Heart left ventricle (tissue), 16 donors: ENCODE measurements around the gene HAVCR2. TPM values are rescaled to one million over a fixed set of nuclear protein-coding genes. Genes with fewer than 3 reads are reported as not detected.

Experiments used
- ATAC-seq, 4 donors: fragments of 200-7000 bp; cut with Tn5 transposase; one replicate each; pipeline ENCODE4 v1.9.1; 2020 to 2022; ENCODE audit warnings: moderate library complexity in 4 of 4, mild to moderate bottlenecking in 3 of 4, moderate number of reproducible peaks in 1 of 4
- DNase-seq, 5 donors: peaks; one replicate each; pipeline ENCODE4 v3.0.0-alpha.2; 2020
- H3K27ac ChIP-seq, 12 donors: fragments of 200-600 bp; sonication (generic) in 4 of 12; one replicate each; pipeline versions ENCODE4 v1.5.0 to v1.8.0; 2016 to 2022; ENCODE audit warnings: mild to moderate bottlenecking in 2 of 12
- H3K27me3 ChIP-seq, 9 donors: fragments of 200-600 bp; sonication (generic) in 2 of 9; one replicate each; pipeline versions ENCODE4 v1.5.1 to v1.8.0; 2016 to 2022; ENCODE audit warnings: mild to moderate bottlenecking in 3 of 9
- H3K36me3 ChIP-seq, 9 donors: fragments of 200-600 bp; sonication (generic) in 2 of 9; one replicate each; pipeline versions ENCODE4 v1.5.0 to v1.8.0; 2018 to 2022; ENCODE audit warnings: mild to moderate bottlenecking in 2 of 9
- H3K4me1 ChIP-seq, 12 donors: fragments of 200-600 bp; sonication (generic) in 4 of 12; one replicate each; pipeline versions ENCODE4 v1.5.0 to v1.8.0; 2016 to 2022; ENCODE audit warnings: mild to moderate bottlenecking in 3 of 12
- H3K4me3 ChIP-seq, 12 donors: fragments of 200-600 bp; sonication (generic) in 4 of 12; one replicate each; pipeline versions ENCODE4 v1.5.0 to v1.8.0; 2017 to 2022; ENCODE audit warnings: mild to moderate bottlenecking in 9 of 12, moderate library complexity in 4 of 12
- H3K9me3 ChIP-seq, 12 donors: fragments of 200-600 bp; sonication (generic) in 4 of 12; one replicate each; pipeline versions ENCODE4 v1.5.0 to v1.8.0; 2016 to 2022; ENCODE audit warnings: mild to moderate bottlenecking in 1 of 12
- POLR2A ChIP-seq, 2 donors: fragments of 450-650 bp; IDR thresholded peaks; one replicate each; pipeline ENCODE4 v1.6.1; 2017; ENCODE audit warnings: antibody characterized with exemption in 2 of 2, mild to moderate bottlenecking in 2 of 2, moderate library complexity in 2 of 2
- WGBS, 4 donors: extraction: QIAGEN DNeasy Blood & Tissue Kit in 2 of 4; methylation state at CpG; one replicate each; pipeline versions ENCODE4 v1.1.5 to v1.1.7; 2013 to 2018; 5-methylcytosine and 5-hydroxymethylcytosine counted together
- intact Hi-C, 10 donors: fragments of 100-400 bp; cut with DNase I; formaldehyde crosslinking; loops; one replicate each; pipeline versions ENCODE4 v1.11.1 to v1.14.2; 2022
- polyA plus RNA-seq, 2 donors: library from polyadenylated mRNA; stranded (reverse); fragments of 200-250 nt; gene quantifications; one replicate each; pipeline ENCODE4 v1.2.3, GENCODE V29; 2013
- total RNA-seq, 9 donors: library from RNA; depleted of rRNA in 2 of 9; stranded (reverse); fragments of >200 nt in 2 of 9; fragmentation: NEBNext Ultra II Directional in 3 of 9; extraction: Animal tissue kit (Norgen Biotek cat#: 25700) in 3 of 9; gene quantifications; one replicate each; pipeline versions ENCODE4 v1.1.0 to v1.2.4, GENCODE V29; 2016 to 2023
- TF ChIP-seq, protein P1 (sequence below), 12 donors: fragments of 200-600 bp; sonication (generic) in 4 of 12; IDR thresholded peaks; one replicate each; pipeline versions ENCODE4 v1.5.0 to v1.8.0; 2018 to 2022; ENCODE audit warnings: antibody characterized with exemption in 12 of 12, mild to moderate bottlenecking in 5 of 12
- donor health status: ischemic (EF 13 %, LVEDD 7.1; RV severe dilation, severe dysfunction).
- donor health status: healthy with polysubstance abuse.
- donor health status: DM: no; HTN: yes; CAD: no.
- donor health status: DM: no; HTN: no; CAD: no.
- donor health status: ischemic (EF 25% LVEDD 6.9; RV normal size, moderate dysfunction).
- donor health status: ischemic (EF 25% LVEDD 5.7; RV mildly dilated, moderate dysfunction).
- donor health status: healthy.
- donor health status: DM: yes; HTN: yes; CAD: no.
- donor health status: ischemic (EF 35%, LVEDD 5.7; RV mildly dilated, moderate dysfunction).
- donor health status: nonischemic (EF 11% LVEDD 7.7; RV severe dilation, severe dysfunction).
- donor health status: DM: yes; HTN: yes; CAD: no.
- donor health status: PGD.
- donor health status: ischemic (EF 29% LVEDD 5.4; RV normal size, mild dysfunction).
- donor health status: nonischemic (EF 23%, LVEDD 6.1; RV moderate dilation, normal function).

HAVCR2 gene
- total and polyA plus RNA-seq, 11 donors, result 0.80 to 39.2 (median 1.9) TPM

DNA sequence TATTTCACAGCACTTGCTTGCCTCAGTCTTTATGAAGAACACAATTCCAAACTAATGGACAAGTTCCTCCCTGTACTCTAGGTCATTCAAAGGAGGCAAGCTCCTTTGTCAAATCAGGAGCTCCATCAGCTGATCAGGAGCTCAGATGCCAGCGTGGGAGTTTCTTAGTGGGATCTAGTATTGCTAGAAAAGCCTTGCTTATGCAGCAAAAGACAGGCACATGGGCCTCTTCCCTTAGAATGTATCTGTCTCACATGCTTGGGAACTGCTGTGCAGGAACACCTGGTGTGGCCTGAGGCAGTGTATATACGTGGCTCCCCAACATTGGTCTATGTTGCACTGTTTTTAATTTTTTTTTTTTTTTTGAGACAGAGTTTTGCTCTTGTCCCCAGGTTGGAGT lies 28.6 kb downstream of the HAVCR2 start:
- Histone ChIP-seq H3K4me1 (peaks cover 0 to 19% (median 0%) of the 10 kb centered on the region in 12 donors), H3K27me3 (no peaks in the 10 kb centered on the region), H3K4me3 (no peak overlapping the region), H3K36me3 (no peaks in the 10 kb centered on the region), H3K27ac (no peak overlapping the region), H3K9me3 (no peaks in the 10 kb centered on the region)
- DNase-seq (no peak), ATAC-seq (no peak)
- no peak for TF ChIP-seq POLR2A (IDR thresholded peaks at IDR 0.05)
- intact Hi-C loops, result no loop called here
- WGBS, 4 donors, result 74 to 80% (median 76%) methylated on average over 2 of the region's 2 CpGs

DNA sequence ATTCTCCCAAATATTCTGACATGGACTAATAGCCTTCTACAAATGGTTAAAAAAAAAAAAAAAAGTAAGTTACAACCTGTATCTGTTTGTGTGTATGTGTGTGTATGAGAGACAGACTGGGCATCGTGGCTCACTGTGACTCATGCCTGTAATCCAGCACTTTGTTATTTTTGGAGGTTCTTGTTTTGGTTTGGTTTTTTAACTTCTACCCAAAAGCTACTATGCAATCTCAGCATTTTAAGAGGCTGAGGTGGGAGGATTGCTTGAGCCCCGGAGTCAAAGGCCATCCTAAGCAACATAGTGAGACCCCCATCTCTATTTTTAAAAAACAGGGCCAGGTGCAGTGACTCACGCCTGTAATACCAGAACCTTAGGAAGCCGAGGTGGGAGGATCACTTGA lies 32.3 kb downstream of the HAVCR2 start:
- Histone ChIP-seq H3K4me3 (no peak overlapping the region), H3K27ac (no peak overlapping the region), H3K27me3 (no peaks in the 10 kb centered on the region), H3K4me1 (peaks cover 0 to 22% (median 0%) of the 10 kb centered on the region in 12 donors), H3K36me3 (no peaks in the 10 kb centered on the region), H3K9me3 (no peaks in the 10 kb centered on the region)
- peak in 1 of 4 donors; percentile 63 for ATAC-seq
- TF ChIP-seq, protein P1, sequence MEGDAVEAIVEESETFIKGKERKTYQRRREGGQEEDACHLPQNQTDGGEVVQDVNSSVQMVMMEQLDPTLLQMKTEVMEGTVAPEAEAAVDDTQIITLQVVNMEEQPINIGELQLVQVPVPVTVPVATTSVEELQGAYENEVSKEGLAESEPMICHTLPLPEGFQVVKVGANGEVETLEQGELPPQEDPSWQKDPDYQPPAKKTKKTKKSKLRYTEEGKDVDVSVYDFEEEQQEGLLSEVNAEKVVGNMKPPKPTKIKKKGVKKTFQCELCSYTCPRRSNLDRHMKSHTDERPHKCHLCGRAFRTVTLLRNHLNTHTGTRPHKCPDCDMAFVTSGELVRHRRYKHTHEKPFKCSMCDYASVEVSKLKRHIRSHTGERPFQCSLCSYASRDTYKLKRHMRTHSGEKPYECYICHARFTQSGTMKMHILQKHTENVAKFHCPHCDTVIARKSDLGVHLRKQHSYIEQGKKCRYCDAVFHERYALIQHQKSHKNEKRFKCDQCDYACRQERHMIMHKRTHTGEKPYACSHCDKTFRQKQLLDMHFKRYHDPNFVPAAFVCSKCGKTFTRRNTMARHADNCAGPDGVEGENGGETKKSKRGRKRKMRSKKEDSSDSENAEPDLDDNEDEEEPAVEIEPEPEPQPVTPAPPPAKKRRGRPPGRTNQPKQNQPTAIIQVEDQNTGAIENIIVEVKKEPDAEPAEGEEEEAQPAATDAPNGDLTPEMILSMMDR (IDR thresholded peaks at IDR 0.05), result no peak
- TF ChIP-seq POLR2A (IDR thresholded peaks at IDR 0.05), result no peak
- intact Hi-C loops, result no loop called here
- no peak for DNase-seq
- WGBS, 4 donors, result 46 to 62% (median 56%) methylated on average over 4 of the region's 4 CpGs

DNA sequence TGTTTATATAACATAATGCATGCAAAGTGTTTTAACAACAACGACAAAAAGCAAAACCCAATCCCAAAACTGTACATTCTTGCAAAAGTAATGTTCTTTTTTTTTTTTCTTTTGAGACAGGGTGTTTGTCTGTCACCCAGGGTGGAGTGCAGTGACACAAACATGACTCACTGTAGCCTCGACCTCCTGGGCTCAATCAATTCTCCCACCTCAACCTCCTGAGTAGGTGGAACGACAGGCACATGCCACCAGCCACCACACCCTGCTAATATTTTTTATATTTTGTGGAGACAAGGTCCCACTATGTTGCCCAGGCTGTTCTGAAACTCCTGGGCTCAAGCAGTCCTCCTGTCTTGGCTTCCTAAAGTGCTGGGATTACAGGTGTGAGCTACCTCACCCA lies 36.3 kb downstream of the HAVCR2 start:
- Histone ChIP-seq H3K9me3 (no peaks in the 10 kb centered on the region), H3K4me3 (no peak overlapping the region), H3K27me3 (no peaks in the 10 kb centered on the region), H3K4me1 (peaks cover 0 to 22% (median 0%) of the 10 kb centered on the region in 12 donors), H3K27ac (no peak overlapping the region), H3K36me3 (no peaks in the 10 kb centered on the region)
- DNase-seq, result no peak
- no peak for TF ChIP-seq POLR2A (IDR thresholded peaks at IDR 0.05)
- TF ChIP-seq, protein P1 (IDR thresholded peaks at IDR 0.05), result no peak
- intact Hi-C loops, result no loop called here
- no peak for ATAC-seq
- 64 to 76% (median 69%) methylated on average over 3 of the region's 3 CpGs for WGBS, 4 donors

DNA sequence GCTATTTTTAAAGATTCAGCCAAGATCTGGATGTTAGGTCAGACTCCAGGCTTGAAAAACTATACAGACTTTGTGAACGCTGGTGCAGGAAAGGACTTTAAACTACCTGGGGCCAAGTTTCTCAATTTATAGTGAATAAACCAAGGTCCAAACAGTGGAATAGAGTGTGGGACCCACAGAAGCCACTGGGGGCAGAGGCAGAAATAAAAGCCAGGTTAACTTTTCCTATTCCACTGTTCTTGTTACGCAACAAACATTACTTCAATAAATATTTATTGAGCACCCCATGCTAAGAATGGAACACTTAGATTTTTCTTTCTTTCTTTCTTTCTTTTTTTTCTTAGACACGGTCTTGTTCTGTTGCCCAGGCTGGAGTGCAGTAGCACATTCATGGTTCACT lies 38.9 kb downstream of the HAVCR2 start:
- no peaks in the 10 kb centered on the region for H3K27me3 ChIP-seq
- intact Hi-C loops, result no loop called here
- H3K4me3 ChIP-seq, result no peak overlapping the region
- no peaks in the 10 kb centered on the region for H3K9me3 ChIP-seq
- 87 to 91% (median 89%) methylated on average over 3 of the region's 3 CpGs for WGBS, 4 donors
- no peaks in the 10 kb centered on the region for H3K4me1 ChIP-seq
- DNase-seq (no peak), ATAC-seq (no peak)
- no peaks in the 10 kb centered on the region for H3K36me3 ChIP-seq
- TF ChIP-seq POLR2A (IDR thresholded peaks at IDR 0.05), result no peak
- TF ChIP-seq, protein P1 (IDR thresholded peaks at IDR 0.05), result no peak
- no peak overlapping the region for H3K27ac ChIP-seq

DNA sequence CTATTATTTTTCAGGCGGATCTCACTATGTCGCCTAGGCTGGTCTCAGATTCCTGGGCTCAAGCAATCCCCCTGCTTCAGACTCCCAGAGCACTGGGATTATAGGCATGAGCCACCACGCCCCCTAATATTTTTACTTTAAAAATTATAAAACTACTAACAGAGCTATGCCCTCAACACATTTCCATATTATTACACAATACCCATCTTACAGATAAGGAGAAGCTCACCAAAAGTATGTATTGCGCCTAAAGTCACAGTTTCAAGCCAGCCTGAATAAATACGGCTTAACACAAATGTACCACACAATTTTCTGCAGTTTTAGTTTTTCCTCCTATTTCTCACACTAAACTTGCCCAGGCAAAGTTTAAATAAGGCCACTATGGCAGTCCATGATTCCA lies 40.1 kb downstream of the HAVCR2 start:
- ATAC-seq (no peak), DNase-seq (no peak)
- no peak for TF ChIP-seq POLR2A (IDR thresholded peaks at IDR 0.05)
- TF ChIP-seq, protein P1 (IDR thresholded peaks at IDR 0.05), result no peak
- H3K27me3 ChIP-seq, result no peaks in the 10 kb centered on the region
- no peaks in the 10 kb centered on the region for H3K4me1 ChIP-seq
- no peaks in the 10 kb centered on the region for H3K9me3 ChIP-seq
- WGBS, 4 donors, result 88 to 92% (median 91%) methylated on average over 5 of the region's 5 CpGs
- intact Hi-C loops, result no loop called here
- H3K36me3 ChIP-seq, result no peaks in the 10 kb centered on the region
- no peak overlapping the region for H3K4me3 ChIP-seq
- H3K27ac ChIP-seq, result no peak overlapping the region
